GM19328 (cell line): ENCODE measurements around the gene NME3.
"Not testable (repeated sequence)": the region's sequence is repeated elsewhere in the genome, so short reads cannot be mapped to it uniquely, and the experiment has no call there.

Experiments used
- ATAC-seq: cut with Tn5 transposase; IDR thresholded peaks from one replicate; pipeline ENCODE4 v1.9.1; 2021; ENCODE audit warnings: mild to moderate bottlenecking, moderate library complexity; ENCODE audit not compliant: unreplicated experiment

The NME3 gene

DNA sequence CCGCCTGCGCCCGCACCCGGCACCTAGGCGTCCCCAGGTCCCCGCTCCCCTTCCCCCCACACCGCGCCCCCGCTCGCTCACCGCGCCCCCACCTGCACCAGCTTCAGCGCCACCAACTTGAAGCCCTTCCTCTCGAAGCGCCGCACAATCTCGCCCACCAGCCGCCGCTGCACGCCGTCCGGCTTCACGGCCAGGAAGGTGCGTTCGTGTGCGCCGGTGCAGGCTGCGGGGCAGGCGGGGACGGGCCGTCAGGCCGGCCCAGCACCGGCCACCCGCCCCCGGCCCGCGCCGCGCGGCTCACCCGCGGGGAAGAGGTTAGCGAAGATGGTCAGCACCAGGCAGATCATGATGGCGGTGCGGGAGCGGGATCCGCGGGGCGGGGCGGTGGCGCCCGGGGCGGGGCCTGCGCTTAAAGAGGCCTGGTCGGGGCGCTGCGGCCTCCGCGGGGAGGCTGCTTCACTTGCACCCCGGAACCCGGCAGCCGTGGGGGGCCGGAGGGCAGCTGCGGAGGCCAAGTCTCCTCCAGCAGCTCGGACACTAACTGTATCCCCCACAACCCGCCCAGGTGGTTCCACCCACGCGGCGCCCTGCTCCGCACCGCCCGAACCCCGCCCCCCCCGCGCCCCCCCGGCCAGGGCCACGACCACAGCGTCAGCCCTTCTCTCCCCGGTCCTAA lies at the start of gene NME3:
Gene NME3 (minus strand): TSS at position 356 of the 676 bp plus-strand sequence. CDS start 9 bp downstream, at position 347.
- no peak for ATAC-seq

DNA sequence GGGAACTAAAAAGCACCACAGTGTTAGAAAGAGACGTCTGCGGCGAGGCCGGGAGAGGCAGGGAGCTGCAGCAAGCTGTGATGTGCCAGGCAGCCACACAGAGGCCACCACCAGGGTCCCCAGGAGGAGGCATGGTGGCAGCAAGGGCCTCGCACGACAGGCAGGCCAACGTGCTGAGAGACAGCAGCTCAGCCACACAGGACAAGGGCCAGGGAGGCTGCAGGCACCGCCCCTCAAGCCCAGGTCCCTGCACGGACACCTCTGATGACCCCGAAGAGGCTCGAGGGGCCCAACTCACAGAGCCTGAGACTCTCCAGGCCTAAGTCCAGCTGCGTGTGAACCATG lies 49.6 kb upstream of the NME3 start:
- ATAC-seq = no peak

- ATAC-seq = no peak
These were observed 49.0 kb upstream of the NME3 start for GRCh38 chr16:1820096-1820945.

DNA sequence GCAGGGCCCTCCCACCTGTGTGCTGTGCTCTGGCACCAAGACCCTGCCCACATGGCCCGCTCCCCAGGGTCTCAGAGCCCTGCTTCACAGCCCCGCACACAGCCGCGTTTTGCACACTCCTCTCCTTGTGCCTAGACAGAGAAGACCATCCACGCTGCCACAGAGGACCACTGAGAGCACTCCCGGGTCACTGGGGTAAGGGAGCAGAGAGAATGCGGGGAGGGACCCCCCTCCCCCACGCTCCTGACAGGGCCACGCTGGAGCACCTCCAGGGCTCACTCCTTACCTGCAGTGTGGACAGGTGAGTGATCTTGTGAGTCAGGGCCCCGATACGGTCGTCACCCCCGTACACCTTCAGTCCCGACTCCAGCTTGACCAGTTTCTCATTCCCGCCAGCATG lies 48.3 kb upstream of the NME3 start:
- ATAC-seq = no peak

DNA sequence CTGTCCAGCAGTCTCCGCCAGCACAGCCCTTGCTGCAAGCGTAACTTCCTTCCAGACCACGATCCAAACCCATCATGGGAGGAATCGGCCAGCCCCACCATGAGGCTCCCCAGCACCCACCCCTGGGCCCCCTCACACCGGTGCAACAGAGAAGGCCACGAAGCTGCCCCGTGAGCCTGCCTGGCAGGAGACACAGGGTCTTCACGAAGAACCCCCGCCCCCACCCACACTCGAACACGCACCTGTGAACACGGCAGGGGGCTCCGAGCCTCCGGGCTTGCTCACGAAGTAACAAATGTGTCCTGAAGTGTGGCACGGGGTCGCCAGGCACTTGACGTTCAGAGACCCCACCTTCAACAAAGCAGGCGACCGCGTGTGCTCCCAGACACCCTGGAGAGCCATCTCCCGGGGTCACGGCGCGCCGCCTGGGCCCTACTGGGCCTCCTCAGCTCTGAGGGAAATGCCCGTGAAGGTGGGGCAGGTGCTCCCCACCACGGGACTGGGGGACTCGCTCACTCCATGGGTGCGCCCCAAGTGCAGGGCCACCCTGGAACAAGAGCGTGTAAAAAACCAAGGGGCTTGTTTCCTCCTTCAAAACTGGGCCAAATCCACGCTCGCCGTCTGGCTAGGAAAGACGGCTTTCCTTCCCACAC lies 47.7 kb upstream of the NME3 start:
- ATAC-seq = no peak

GRCh38 chr16:1818204-1818872 lies 47.0 kb upstream of the NME3 start:
- ATAC-seq = no peak

DNA sequence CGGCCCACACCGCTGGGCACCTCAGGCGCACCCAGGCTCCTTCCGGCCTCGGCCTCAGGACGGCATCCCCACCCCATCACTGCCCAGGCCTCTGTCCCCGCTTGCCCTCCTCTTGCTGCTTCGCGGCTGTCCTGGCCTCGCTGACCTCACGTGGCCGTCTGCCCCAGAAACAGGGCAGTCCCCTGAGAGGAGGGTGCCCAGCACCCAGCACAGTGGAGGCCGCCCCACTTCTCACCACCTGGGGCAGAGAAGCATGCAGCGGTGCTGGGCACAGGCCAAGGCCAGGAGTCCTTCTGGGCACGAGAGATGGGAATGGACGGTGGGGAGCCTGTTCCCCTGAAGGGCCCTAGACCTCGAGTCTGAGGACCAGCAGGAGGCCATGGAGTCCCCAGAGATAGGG lies 46.4 kb upstream of the NME3 start:
- ATAC-seq = no peak

DNA sequence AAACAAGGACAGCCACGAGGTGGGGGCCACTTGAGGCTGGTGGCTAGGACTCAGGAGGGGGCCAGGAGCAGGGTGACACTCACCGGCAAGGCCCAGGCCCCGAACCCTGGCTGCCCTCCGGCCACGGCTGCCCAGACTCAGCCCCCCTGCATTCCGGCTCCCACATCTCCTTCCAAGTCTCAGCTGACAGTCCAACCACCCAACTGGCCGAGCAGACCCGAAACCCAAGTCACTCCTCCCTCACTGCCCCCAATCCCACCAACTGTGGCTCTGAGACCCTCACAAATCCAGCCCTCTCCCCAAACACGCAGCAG lies 45.9 kb upstream of the NME3 start:
- ATAC-seq = no peak

DNA sequence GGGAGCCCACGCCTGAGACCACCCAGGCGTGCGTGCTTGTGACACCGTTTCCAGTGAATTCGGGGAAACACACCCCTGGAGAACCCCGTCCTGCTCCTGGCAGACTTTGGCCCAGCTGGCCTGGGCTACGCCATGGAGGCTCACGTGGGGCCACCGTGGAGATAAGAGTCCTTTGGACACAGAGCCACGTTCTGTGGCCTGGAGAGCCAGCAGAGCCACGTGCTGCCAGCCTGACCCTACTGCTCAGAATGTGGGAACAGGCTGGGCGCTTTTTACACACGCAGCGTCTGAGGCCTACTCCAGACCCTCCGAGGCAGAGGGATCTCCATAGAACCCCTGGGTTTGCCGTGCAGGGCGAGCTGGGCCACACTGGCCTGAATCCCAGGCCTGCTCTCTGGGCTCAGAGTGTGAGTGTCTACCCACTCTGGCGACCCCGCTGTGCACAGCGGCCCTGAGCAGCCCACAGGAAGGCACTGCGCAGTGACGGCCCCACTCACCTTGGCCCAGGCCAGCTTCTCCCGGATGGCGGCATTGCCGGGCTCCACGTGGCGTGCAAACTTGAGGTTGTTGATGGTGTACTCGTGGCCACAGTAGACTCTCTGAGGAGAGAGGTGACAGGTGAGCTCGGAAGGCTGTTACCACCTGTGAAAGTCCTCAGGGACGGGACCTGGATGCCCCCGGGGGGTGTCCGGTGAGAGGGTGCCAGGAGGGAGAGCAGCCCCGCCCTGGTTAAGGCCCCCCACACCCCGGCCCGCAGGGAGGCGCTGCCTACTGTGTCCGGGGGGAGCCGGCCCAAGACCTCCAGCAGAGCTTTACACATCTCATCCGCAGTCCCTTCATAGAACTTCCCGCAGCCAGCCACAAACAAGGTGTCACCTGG lies 45.3 kb upstream of the NME3 start:
- no peak for ATAC-seq

- ATAC-seq = no peak
These were observed 44.1 kb upstream of the NME3 start for GRCh38 chr16:1815461-1815860.

GRCh38 chr16:1812732-1813163 lies 41.4 kb upstream of the NME3 start:
- ATAC-seq = no peak

DNA sequence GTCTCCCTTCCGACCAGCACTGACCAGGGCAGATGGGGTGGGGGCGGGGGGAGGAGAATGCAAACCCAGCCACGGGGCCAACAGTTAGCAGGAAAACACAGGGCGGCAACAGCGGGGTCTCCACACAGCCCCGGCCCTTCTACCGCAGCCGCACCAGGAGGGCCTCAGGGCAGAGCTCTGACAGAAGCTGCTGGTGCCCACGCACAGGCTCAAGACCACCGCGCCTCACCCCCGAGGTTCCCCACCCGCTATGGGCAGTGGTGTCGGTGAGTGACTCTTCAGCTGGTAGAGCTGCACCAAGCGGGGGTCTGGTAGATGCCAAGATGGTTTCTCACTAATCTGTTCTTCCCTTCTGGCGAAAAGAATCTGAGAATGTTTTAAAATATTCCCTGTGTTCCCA lies 39.2 kb upstream of the NME3 start:
- no peak for ATAC-seq

GRCh38 chr16:1810106-1810505 lies 38.8 kb upstream of the NME3 start:
- ATAC-seq = no peak

DNA sequence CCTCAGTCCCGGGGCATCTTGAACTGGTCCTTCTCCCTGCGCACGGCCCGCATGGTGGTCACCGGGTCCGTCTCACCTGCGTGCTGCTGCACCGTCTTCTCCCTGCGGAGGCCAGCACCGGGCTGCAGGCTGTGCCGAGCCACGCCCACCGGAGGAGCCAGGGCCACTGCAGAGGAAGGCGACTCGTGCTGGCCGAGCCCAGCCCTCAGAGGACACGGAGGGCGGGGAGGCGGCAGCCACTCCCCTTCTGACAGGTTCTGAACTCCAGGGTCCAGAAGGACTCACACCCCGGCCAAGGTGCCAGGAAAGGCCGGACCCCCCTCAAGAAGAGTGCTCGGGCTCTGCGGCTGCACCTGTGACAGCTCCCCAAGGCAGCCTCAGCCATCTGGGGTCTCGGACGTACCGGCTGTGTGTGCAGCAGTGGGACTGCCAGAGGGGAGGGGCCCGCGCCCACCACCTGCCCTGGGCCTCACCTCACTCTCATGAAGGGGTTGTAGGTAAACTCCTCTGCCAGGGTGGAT lies 38.0 kb upstream of the NME3 start:
- no peak for ATAC-seq

- no peak for ATAC-seq
These were observed 37.3 kb upstream of the NME3 start for GRCh38 chr16:1808691-1809090.

DNA sequence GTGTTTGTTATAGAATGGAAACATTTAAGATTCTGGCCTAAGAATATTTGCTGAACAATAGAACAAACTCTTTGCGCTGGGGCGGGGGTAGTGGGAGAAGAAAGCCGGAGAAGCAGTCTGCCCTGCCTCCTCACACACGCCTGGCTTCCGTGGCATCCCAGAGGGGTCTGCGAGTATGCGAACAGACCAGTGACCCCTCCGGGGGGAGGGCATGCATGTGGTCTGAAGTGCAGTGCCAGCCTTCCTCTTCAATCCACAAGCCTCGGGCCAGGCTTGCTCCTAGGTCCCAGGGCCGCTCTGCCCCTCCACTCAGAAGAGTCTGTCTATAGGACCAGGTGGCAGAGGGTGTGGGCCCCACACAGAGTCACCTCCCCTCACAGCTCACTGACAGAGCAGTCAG lies 36.3 kb upstream of the NME3 start:
- ATAC-seq = no peak

- no peak for ATAC-seq
These were observed 29.4 kb upstream of the NME3 start for GRCh38 chr16:1800701-1801100.

DNA sequence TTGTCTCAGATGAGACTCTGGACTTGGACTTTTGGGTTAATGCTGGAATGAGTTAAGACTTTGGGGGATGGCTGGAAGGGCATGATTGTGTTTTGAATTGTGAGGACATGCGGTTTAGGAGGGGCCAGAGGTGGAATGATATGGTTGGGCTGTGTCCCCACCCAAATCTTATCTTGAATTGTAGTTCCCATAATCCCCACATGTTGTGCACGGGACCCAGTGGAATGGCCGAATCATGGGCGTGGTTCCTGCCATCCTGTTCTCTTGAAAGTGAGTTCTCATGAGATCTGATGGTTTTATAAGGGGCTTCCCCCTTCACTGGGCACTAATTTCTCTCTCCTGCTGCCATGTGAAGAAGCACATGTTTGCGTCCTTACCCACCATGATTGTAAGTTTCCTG lies 27.9 kb upstream of the NME3 start:
- not testable (repeated sequence) for ATAC-seq

- no peak for ATAC-seq
These were observed 23.7 kb upstream of the NME3 start for GRCh38 chr16:1794908-1795666.
